ENCODE results near the gene TBC1D10A. TPM values are rescaled to one million over a fixed set of nuclear protein-coding genes. Genes with fewer than 3 reads are reported as not detected.

The TBC1D10A gene
- total RNA-seq, 2 donors from 2014 or later = 20.5 to 20.7 TPM

DNA sequence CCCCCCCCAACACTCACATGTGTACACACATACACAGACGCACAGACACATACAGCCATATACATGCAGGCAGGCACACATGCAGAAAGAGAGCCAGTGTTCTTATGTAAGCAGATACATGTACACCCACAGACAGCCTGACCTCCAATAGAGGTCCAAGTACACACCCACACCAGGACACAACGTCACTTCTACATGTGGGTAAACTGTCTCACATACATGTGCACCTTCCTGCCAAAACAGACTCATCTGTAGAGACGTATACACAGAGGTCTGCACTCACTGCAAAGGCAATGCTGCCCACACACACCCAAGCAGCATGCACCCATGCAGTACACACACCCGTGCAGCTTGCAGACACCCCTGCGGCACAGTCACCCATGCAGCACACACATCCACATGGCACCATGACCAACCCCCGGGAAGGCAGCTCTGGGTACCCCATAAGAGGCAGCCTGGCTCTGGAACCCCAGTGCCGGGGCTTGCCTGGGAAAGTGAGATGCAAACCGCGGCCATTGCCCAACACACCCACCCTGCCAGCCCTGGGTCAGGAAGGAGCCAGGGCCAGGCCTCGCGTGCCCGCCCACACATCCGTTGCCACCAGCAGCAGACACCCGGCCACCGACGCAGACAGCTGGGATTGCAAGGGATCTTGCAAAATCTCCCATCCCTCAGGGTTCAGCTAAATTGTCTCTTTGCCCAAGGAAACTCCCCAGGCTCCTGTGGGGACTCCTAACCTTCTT lies 47.5 kb downstream of the TBC1D10A start:
- intact Hi-C loops (cut with DNase I) = loop anchor here in 1 of 2 donors (5.0 kb wide), 1 partner anchor 98 kb away; no protein-coding TSS in a partner anchor

DNA sequence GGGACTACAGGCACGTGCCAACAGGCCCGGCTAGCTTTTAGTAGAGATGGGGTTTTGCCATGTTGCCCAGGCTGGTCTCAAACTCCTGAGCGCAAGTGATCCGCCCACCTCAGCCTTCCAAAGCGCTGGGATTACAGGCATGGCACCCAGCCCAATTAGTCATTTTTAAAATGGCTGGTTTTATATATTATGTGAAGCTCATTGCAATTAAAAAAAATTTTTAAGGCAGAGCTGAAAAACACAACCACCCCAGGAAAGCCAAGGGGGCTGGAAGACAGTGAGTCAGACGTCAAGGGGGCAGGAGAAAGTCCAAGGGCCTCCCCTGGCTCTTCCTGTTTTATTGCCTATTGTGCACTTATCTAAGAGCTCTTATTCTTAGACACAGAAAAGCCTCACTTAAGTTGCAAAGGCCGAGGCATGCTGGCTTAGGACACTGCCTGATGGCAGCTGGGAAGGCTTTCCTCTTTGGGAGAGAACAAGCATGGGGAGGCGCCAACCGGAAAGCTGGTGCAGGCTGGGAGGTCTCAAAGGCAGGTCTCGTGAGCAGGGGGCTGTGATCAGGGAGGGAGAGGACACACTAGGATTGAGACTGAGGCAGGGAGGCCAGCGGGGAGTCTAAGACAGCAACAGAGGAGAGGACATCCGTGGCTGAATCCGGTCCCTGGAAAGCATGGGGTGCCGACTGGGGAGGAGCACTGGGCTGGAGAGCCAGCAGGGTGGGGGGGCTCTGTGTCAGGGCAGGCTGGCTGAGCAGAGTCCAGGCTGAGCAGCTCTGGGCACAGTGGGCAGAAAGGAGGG lies 49.0 kb downstream of the TBC1D10A start:
- no peak for DNase-seq (ENCODE audit: low spot score)
- intact Hi-C loops (cut with DNase I) = loop anchor here in 1 of 2 donors (5.0 kb wide), 1 partner anchor 100 kb away; no protein-coding TSS in a partner anchor

More for the DNA sequence above, 47.5 kb downstream of the TBC1D10A start:
- DNase-seq (ENCODE audit: low spot score) = peak; percentile 90

- intact Hi-C loops (cut with DNase I) = loop anchor here in 1 of 2 donors (5.0 kb wide), 1 partner anchor 101 kb away; no protein-coding TSS in a partner anchor
- no peak for DNase-seq (ENCODE audit: low spot score)
Observed at GRCh38 chr22:30276039-30276438, 50.7 kb downstream of the TBC1D10A start.

DNA sequence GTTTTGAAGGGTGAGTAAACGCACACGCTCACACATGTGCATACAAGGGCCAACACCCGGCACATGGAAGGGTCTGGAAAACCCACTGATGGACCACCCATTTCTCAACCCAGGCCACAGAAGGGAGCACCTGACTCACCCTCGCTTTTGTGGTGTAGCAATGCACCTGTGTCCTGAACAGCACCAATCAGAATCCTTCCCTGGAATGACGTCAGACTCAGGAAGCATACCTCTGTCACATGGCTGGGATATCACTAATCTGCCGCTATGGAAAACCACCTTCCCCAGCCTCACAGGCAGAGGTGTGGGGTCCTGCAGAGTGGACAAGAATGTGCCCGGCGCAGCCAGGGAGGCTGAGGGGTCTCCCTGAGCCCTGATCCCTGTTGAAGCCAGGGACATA lies 51.1 kb downstream of the TBC1D10A start:
- intact Hi-C loops (cut with DNase I) = loop anchor here in 1 of 2 donors (5.0 kb wide), 1 partner anchor 102 kb away; no protein-coding TSS in a partner anchor
- no peak for DNase-seq (ENCODE audit: low spot score)

- DNase-seq (ENCODE audit: low spot score) = no peak
- intact Hi-C loops (cut with DNase I) = no loop called here
Observed at GRCh38 chr22:30274437-30274812, 52.3 kb downstream of the TBC1D10A start.

- no peak for DNase-seq (ENCODE audit: low spot score)
- intact Hi-C loops (cut with DNase I) = no loop called here
Observed at GRCh38 chr22:30273711-30274436, 52.9 kb downstream of the TBC1D10A start.

DNA sequence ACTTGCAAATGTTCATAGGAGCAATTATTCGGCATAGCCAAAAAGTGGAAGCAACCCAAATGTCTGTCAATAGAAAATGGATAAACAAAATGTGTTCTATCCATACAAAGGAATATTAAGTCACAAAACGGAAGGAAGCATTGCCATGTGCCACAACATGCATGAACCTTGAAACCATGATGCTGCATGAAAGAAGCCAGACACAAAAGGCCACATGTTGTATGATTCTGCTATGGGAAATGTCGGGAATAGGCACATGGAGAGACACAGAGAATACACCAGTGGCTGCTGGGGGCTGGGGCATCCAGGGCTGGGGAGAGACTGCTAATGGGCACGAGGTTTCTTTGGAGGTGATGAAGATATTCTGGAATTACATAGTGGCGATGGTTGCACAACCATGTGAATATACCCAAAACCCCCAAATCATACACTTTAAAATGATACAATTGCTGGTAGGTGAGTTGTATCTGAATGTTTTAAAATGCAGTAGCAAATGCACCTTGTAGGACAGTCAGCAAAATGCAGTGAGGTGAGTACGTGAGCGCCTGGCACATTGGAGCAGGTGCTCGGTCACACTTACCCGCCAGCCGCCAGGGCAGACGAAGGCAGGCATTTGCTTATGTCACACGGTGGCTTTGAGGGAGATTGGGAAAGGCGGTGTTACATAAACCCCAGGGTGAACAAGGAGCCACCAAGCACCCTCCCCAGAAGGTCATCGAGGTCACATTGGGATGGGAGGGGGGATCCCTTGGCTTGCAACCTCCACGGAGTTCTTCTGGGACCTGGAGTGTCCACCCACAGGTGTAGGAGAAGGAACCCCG lies 53.8 kb downstream of the TBC1D10A start:
- intact Hi-C loops (cut with DNase I) = no loop called here
- DNase-seq (ENCODE audit: low spot score) = no peak

GRCh38 chr22:30270832-30271231 lies 55.9 kb downstream of the TBC1D10A start:
- intact Hi-C loops (cut with DNase I) = no loop called here
- peak; percentile 95 for DNase-seq (ENCODE audit: low spot score)

- no peak for DNase-seq (ENCODE audit: low spot score)
- intact Hi-C loops (cut with DNase I) = no loop called here
Observed at GRCh38 chr22:30268331-30268730, 58.4 kb downstream of the TBC1D10A start.

DNA sequence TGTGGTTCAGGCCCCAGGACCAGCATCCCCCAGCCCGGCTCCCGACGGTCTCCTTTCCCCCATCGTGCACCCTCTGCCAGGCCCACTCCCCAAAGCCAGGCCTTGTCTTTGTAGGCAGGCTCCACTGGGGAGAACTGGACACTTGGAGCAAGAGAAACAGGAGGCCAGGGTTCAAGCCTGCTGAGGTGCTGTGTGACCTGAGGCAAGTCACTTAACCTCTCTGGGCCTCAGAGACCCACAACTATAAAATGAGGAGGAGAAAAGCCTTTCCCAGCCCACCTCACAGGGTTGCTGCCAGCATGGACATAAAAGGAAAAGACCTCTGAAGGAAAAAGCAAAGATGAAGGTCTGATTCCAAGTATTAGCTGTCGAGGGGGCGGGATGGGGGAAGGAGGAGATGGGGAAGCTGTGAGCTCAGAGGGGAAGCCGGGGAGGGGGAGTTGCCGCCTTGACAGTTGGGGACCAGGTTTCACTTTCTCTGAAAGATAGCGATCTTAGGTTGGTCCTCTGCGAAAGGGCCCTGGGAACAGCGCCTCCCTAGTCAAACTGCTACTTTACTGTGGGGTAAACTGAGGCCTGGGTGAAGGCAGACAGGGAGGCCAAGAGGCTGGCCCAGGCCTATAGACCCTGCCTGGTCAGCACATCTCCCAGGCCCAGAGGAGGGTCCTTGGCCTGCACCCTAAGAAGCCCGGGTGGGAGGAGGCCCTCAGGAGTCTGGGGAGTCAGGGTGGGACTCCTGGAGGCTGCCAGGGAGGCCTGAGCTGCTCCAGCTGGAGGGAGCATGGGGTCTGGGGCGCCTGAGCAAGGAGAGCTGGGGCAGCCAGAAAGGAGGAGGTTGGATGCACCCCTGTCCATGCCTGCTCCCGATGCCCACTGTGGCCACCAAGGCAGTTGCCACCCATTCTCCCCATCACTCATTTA lies 59.1 kb downstream of the TBC1D10A start:
- intact Hi-C loops (cut with DNase I) = loop anchor here in 1 of 2 donors (2.0 kb wide), 1 partner anchor 19 kb away; no protein-coding TSS in a partner anchor
- DNase-seq (ENCODE audit: low spot score) = no peak

- DNase-seq (ENCODE audit: low spot score) = peak; percentile 94
- intact Hi-C loops (cut with DNase I) = loop anchor here in 1 of 2 donors (2.0 kb wide), 1 partner anchor 20 kb away; no protein-coding TSS in a partner anchor
Observed at GRCh38 chr22:30266445-30267381, 60.0 kb downstream of the TBC1D10A start, which contains the start of gene OSM. Gene OSM (minus strand): TSS chr22:30266851. CDS start chr22:30266799, 52 bp downstream.

- DNase-seq (ENCODE audit: low spot score) = peak; percentile 95
Observed at GRCh38 chr22:30265823-30266444, 60.8 kb downstream of the TBC1D10A start.

GRCh38 chr22:30265131-30265720 lies 61.5 kb downstream of the TBC1D10A start:
- DNase-seq (ENCODE audit: low spot score) = no peak
- intact Hi-C loops (cut with DNase I) = no loop called here

More at GRCh38 chr22:30265823-30266444, 60.8 kb downstream of the TBC1D10A start:
- intact Hi-C loops (cut with DNase I) = loop anchor here in 1 of 2 donors (2.0 kb wide), 1 partner anchor 21 kb away; no protein-coding TSS in a partner anchor

- intact Hi-C loops (cut with DNase I) = loop anchor here (2.0 kb wide), 1 partner anchor 123 kb away; the partner anchor contains the start of gene RNF215 (in 2 of the 2)
- no peak for DNase-seq (ENCODE audit: low spot score)
Observed at GRCh38 chr22:30263883-30264282, 62.9 kb downstream of the TBC1D10A start.

Data from posterior vena cava (tissue), 2 donors.